Measurements from ENCODE around the gene CNTF. TPM values are rescaled to one million over a fixed set of nuclear protein-coding genes. Genes with fewer than 3 reads are reported as not detected.
A peak's percentile ranks its signal among the peaks of the same experiment; 100 is the strongest.

The CNTF gene
- total RNA-seq, 6 experiments from 2014 or later, result 0.37 to 0.87 (median 0.72) TPM

DNA sequence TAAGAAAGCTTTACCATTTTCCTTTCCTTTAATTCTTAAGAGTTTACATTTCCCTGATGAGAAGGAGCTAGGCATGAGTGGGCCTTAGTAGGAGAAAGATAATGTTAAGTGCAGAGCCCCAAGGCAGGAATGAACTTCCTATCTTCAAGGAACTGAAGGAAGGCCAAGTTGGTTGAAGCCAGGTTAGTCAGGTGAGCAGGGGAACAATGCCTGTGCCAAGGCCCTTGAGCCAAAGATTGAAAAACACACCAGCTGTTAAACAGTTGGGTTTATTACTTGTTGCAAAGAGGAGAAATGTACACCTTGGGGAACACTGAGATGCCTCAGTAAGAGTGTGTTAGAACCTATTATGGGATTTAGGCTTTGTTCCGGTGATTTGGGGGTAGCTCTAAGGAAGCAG is 10.0 kb downstream of the CNTF start:
- H3K27ac ChIP-seq, result no peak overlapping the region
- H3K9me3 ChIP-seq, result no peaks in the 10 kb centered on the region
- WGBS (ENCODE audit: insufficient coverage, low coverage, low lambda C conversion rate, missing lambda C conversion rate), result 100% methylated on average over 1 of the region's 1 CpG
- no peak overlapping the region for H3K4me3 ChIP-seq
- H3K27me3 ChIP-seq, result no peaks in the 10 kb centered on the region
- intact Hi-C loops (cut with DNase I), result no loop called here
- H3K36me3 ChIP-seq, result no peaks in the 10 kb centered on the region
- ATAC-seq (no peak), DNase-seq (no peak)
- TF ChIP-seq, protein P1, sequence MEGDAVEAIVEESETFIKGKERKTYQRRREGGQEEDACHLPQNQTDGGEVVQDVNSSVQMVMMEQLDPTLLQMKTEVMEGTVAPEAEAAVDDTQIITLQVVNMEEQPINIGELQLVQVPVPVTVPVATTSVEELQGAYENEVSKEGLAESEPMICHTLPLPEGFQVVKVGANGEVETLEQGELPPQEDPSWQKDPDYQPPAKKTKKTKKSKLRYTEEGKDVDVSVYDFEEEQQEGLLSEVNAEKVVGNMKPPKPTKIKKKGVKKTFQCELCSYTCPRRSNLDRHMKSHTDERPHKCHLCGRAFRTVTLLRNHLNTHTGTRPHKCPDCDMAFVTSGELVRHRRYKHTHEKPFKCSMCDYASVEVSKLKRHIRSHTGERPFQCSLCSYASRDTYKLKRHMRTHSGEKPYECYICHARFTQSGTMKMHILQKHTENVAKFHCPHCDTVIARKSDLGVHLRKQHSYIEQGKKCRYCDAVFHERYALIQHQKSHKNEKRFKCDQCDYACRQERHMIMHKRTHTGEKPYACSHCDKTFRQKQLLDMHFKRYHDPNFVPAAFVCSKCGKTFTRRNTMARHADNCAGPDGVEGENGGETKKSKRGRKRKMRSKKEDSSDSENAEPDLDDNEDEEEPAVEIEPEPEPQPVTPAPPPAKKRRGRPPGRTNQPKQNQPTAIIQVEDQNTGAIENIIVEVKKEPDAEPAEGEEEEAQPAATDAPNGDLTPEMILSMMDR (IDR thresholded peaks at IDR 0.05), result no peak
- TF ChIP-seq POLR2A (IDR thresholded peaks at IDR 0.05), result no peak
- H3K4me1 ChIP-seq, result no peaks in the 10 kb centered on the region

DNA sequence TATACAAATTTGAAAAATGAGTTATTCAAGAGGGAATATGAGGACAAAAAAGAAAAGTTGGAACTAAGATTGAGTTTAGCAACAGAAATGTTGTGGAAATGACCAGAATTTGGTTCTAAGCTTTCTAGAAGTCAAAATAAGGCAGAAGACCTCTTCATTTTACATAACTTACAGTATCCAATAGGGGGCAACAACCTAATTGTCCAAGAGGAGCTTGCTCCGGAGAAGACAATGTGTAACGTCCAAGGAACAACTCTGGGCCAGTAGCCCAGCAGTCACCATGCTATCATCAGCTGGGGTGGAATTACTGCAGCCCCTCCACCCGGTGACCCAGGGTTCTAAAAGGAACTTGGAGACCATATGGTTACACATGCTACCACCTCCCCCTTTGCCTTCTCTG is 14.1 kb downstream of the CNTF start:
- 71% methylated on average over 3 of the region's 3 CpGs for WGBS (ENCODE audit: insufficient coverage, low coverage, low lambda C conversion rate, missing lambda C conversion rate)
- Histone ChIP-seq H3K27me3 (no peaks in the 10 kb centered on the region), H3K27ac (no peak overlapping the region), H3K4me3 (no peak overlapping the region), H3K9me3 (no peaks in the 10 kb centered on the region), H3K4me1 (no peaks in the 10 kb centered on the region), H3K36me3 (no peaks in the 10 kb centered on the region)
- DNase-seq (no peak), ATAC-seq (no peak)
- intact Hi-C loops (cut with DNase I), result no loop called here
- TF ChIP-seq, protein P1 (IDR thresholded peaks at IDR 0.05), result no peak
- no peak for TF ChIP-seq POLR2A (IDR thresholded peaks at IDR 0.05)

DNA sequence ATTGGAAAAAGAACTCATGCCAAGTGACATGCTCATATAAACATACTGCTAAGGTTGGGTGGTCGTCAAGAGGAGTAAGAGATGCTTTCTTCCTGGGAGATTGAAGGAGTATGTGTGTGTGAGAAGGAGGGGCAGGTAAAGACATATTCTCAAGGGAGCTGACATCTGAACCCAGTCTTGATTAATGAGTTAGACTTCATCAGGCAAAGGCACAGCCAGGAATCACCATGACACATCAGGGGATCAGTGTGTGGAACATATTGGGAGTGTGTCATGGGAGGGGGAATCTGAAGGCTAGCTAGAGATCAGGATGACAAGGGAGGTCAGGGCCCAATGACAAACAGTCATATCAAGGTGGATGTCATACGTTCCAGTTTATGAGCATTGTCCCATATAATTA is 14.9 kb downstream of the CNTF start:
- H3K9me3 ChIP-seq, result no peaks in the 10 kb centered on the region
- TF ChIP-seq, protein P1 (IDR thresholded peaks at IDR 0.05), result no peak
- no peak for TF ChIP-seq POLR2A (IDR thresholded peaks at IDR 0.05)
- DNase-seq (no peak), ATAC-seq (no peak)
- H3K4me3 ChIP-seq, result no peak overlapping the region
- WGBS (ENCODE audit: insufficient coverage, low coverage, low lambda C conversion rate, missing lambda C conversion rate), result 75% methylated on average over 2 of the region's 2 CpGs
- H3K36me3 ChIP-seq, result no peaks in the 10 kb centered on the region
- H3K27me3 ChIP-seq, result no peaks in the 10 kb centered on the region
- no peaks in the 10 kb centered on the region for H3K4me1 ChIP-seq
- H3K27ac ChIP-seq, result no peak overlapping the region
- intact Hi-C loops (cut with DNase I), result no loop called here

DNA sequence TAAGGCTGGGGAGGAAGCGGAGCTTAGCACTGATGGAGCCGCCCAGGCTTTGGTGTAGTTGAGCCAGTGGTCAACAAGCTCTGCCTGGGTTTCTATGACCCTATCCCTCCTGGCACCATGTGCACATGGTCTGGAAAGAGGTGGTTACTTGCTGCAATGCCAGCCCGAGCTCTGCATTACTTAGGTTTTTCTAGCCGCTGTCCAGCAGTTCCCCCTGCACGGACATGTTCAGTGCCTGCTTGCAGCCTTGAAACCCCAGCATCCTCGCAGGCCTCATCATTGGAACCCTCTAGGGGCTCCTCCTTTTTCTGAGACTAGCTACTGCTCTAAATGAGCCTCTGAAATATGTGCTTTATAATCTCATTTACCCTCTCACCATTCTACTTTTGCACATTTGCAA is 16.6 kb downstream of the CNTF start:
- Histone ChIP-seq H3K4me3 (no peak overlapping the region), H3K4me1 (no peaks in the 10 kb centered on the region), H3K27ac (no peak overlapping the region), H3K9me3 (no peaks in the 10 kb centered on the region), H3K36me3 (no peaks in the 10 kb centered on the region), H3K27me3 (no peaks in the 10 kb centered on the region)
- WGBS (ENCODE audit: insufficient coverage, low coverage, low lambda C conversion rate, missing lambda C conversion rate), result 80% methylated on average over 2 of the region's 6 CpGs
- no peak for TF ChIP-seq POLR2A (IDR thresholded peaks at IDR 0.05)
- TF ChIP-seq, protein P1 (IDR thresholded peaks at IDR 0.05), result no peak
- ATAC-seq (no peak), DNase-seq (no peak)
- intact Hi-C loops (cut with DNase I), result no loop called here

DNA sequence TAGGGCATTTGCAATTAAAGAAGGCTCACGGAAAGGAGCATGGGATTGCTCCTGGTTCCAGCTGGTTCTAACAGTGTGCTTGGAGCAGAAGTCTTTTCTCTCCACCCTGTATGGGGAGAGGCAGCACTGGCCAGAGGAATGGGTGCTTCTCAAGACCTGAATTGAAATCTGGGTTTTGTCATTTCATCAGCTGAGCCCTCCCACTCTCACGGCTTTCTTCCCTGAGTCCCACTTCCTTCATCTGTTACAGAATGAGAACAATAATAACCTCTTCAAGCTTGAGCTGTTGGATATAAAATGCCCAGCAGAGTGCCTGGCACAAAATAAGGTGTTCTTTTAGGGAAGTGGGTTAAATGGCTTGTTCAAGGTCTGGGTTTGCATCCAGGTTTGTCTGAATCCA is 17.2 kb downstream of the CNTF start:
- H3K4me1 ChIP-seq, result no peaks in the 10 kb centered on the region
- H3K4me3 ChIP-seq, result no peak overlapping the region
- intact Hi-C loops (cut with DNase I), result no loop called here
- peak in 1 of 4 donors; percentile 34 for ATAC-seq
- no peak overlapping the region for H3K27ac ChIP-seq
- DNase-seq, result no peak
- no peaks in the 10 kb centered on the region for H3K36me3 ChIP-seq
- WGBS (ENCODE audit: insufficient coverage, low coverage, low lambda C conversion rate, missing lambda C conversion rate), result 70% methylated on average over 2 of the region's 2 CpGs
- H3K27me3 ChIP-seq, result no peaks in the 10 kb centered on the region
- no peaks in the 10 kb centered on the region for H3K9me3 ChIP-seq
- no peak for TF ChIP-seq POLR2A (IDR thresholded peaks at IDR 0.05)
- TF ChIP-seq, protein P1 (IDR thresholded peaks at IDR 0.05), result no peak
